ENCODE data around the gene RPA4.

DNA sequence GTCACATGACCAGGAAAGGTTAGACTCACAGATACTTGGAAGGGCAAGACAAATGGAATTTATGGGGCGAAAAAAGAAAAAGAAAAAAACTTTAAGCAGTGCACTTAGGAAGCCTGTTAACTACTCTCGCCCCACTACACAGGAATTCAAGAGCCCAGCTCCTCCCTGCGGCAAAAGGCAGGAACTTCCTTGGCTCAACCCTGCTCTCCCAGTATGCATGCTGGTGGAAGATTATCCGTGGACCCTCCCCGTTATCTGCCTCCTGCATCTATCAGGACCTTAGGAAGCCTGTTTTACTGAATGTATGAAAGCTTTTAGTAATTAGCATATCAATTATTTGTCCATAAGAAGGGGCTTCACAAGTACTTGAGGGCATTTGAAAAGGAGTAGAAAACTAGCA is 40.1 kb upstream of the RPA4 start:
- TF ChIP-seq, protein P1, sequence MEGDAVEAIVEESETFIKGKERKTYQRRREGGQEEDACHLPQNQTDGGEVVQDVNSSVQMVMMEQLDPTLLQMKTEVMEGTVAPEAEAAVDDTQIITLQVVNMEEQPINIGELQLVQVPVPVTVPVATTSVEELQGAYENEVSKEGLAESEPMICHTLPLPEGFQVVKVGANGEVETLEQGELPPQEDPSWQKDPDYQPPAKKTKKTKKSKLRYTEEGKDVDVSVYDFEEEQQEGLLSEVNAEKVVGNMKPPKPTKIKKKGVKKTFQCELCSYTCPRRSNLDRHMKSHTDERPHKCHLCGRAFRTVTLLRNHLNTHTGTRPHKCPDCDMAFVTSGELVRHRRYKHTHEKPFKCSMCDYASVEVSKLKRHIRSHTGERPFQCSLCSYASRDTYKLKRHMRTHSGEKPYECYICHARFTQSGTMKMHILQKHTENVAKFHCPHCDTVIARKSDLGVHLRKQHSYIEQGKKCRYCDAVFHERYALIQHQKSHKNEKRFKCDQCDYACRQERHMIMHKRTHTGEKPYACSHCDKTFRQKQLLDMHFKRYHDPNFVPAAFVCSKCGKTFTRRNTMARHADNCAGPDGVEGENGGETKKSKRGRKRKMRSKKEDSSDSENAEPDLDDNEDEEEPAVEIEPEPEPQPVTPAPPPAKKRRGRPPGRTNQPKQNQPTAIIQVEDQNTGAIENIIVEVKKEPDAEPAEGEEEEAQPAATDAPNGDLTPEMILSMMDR (IDR thresholded peaks at IDR 0.05) = no peak
- TF ChIP-seq POLR2AphosphoS5 (IDR thresholded peaks at IDR 0.05) = no peak
